Measurements from ENCODE around the gene ANKRD33B. TPM values are rescaled to one million over a fixed set of nuclear protein-coding genes. Genes with fewer than 3 reads are reported as not detected.
A peak's percentile ranks its signal among the peaks of the same experiment; 100 is the strongest.

Gene ANKRD33B
- total and polyA plus RNA-seq, 7 experiments from 2014 or later: 0.20 to 10.1 (median 0.75) TPM; not detected in 1

GRCh38 chr5:10691826-10692785, 128.2 kb downstream of the ANKRD33B start:
- ATAC-seq (no peak), DNase-seq (no peak)
- no peak overlapping the region for H3K4me3 ChIP-seq (ENCODE audit: low read length)
- Mint-ChIP-seq H3K27ac (no peak overlapping the region), H3K4me1 (peaks cover 13 to 24% (median 18%) of the 10 kb centered on the region in 7 donors), H3K9me3 (no peaks in the 10 kb centered on the region), H3K27me3 (no peaks in the 10 kb centered on the region), H3K4me3 (no peak overlapping the region), H3K36me3 (peaks cover 0 to 17% (median 7%) of the 10 kb centered on the region in 5 donors)
- no peak overlapping the region for H3K27ac ChIP-seq (ENCODE audit: low read depth, low read length)
- CTCF ChIA-PET: interaction anchor here (0.6 kb wide), 1 partner anchor 11 kb away, joined by 3 read pairs; no protein-coding TSS in a partner anchor
- intact Hi-C loops (cut with micrococcal nuclease): no loop called here
- POLR2A ChIA-PET: no interaction called here
- no peaks in the 10 kb centered on the region for H3K4me1 ChIP-seq (ENCODE audit: control insufficient read depth in 2 of 2, insufficient read depth in 2 of 2, low read length in 2 of 2)
- H3K36me3 ChIP-seq (ENCODE audit: control insufficient read depth in 2 of 3, insufficient read depth in 3 of 3, low read length in 3 of 3): no peaks in the 10 kb centered on the region
- no peaks in the 10 kb centered on the region for H3K27me3 ChIP-seq (ENCODE audit: control insufficient read depth in 2 of 2, insufficient read depth in 2 of 2, low read length in 2 of 2)
- no peaks in the 10 kb centered on the region for H3K9me3 ChIP-seq (ENCODE audit: control insufficient read depth in 2 of 3, low read length in 3 of 3)

- CTCF ChIA-PET: no interaction called here
- H3K36me3 Mint-ChIP-seq: peaks cover 0 to 18% (median 0%) of the 10 kb centered on the region in 5 donors
- H3K27ac Mint-ChIP-seq: no peak overlapping the region
- no peak overlapping the region for H3K27ac ChIP-seq (ENCODE audit: low read depth, low read length)
- peak; percentile 73 for ATAC-seq
- no peaks in the 10 kb centered on the region for H3K27me3 ChIP-seq (ENCODE audit: control insufficient read depth in 2 of 2, insufficient read depth in 2 of 2, low read length in 2 of 2)
- H3K27me3 Mint-ChIP-seq: no peaks in the 10 kb centered on the region
- DNase-seq: no peak
- no peaks in the 10 kb centered on the region for H3K36me3 ChIP-seq (ENCODE audit: control insufficient read depth in 2 of 3, insufficient read depth in 3 of 3, low read length in 3 of 3)
- intact Hi-C loops (cut with micrococcal nuclease): no loop called here
- H3K4me3 ChIP-seq (ENCODE audit: low read length): no peak overlapping the region
- H3K9me3 ChIP-seq (ENCODE audit: control insufficient read depth in 2 of 3, low read length in 3 of 3): no peaks in the 10 kb centered on the region
- no peaks in the 10 kb centered on the region for H3K9me3 Mint-ChIP-seq
- POLR2A ChIA-PET: no interaction called here
- no peaks in the 10 kb centered on the region for H3K4me1 ChIP-seq (ENCODE audit: control insufficient read depth in 2 of 2, insufficient read depth in 2 of 2, low read length in 2 of 2)
- peaks cover 15 to 49% (median 40%) of the 10 kb centered on the region in 7 donors for H3K4me1 Mint-ChIP-seq
- H3K4me3 Mint-ChIP-seq: no peak overlapping the region
Measured at GRCh38 chr5:10695055-10695649, 131.3 kb downstream of the ANKRD33B start.

DNA sequence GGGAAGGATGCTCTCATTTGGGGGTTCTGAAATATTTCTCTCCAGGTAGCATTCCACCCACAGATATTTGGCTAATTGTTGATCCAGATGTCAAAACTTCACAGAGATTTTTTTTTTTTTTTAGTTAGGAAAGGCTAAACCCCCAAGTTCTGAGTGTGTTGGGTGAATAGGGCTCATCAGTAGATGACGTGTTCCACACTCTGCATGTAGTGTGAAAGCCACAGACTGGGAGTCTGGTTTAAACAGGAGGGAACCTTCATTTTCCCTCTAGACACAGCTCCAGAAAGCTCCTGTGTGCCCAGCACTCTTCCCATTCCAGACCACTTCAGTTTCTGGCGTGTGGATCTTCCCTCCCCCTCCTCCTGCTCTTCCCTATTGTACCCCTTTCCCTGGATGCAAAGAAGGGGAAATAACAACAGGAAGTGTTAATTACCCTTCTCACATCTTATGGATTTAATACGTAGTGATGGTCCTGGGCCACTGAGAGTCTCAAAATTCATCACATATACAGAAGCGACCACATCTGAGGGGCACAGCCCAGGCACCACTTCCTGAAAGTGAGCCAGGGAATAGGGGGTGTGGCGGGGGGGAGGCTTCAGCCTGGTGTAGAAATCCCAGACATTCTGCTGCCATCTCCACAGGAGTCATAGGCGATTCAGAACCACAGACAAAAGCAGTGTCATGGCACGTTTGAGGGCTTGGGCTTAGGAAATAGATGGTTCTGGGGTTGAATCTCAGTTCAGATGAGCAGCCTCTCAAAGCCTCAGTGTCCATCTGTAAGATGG, 132.1 kb downstream of the ANKRD33B start:
- peaks cover 14 to 51% (median 42%) of the 10 kb centered on the region in 7 donors for H3K4me1 Mint-ChIP-seq
- no peaks in the 10 kb centered on the region for H3K27me3 ChIP-seq (ENCODE audit: control insufficient read depth in 2 of 2, insufficient read depth in 2 of 2, low read length in 2 of 2)
- H3K4me3 ChIP-seq (ENCODE audit: low read length): no peak overlapping the region
- peak overlapping the region in 1 of 10 donors; percentile 9 for H3K4me3 Mint-ChIP-seq
- no peaks in the 10 kb centered on the region for H3K27me3 Mint-ChIP-seq
- no peaks in the 10 kb centered on the region for H3K9me3 ChIP-seq (ENCODE audit: control insufficient read depth in 2 of 3, low read length in 3 of 3)
- no peak for DNase-seq
- no peak overlapping the region for H3K27ac ChIP-seq (ENCODE audit: low read depth, low read length)
- H3K36me3 Mint-ChIP-seq: peaks cover 0 to 21% (median 0%) of the 10 kb centered on the region in 5 donors
- H3K9me3 Mint-ChIP-seq: no peaks in the 10 kb centered on the region
- peak overlapping the region in 4 of 9 donors; percentile 28 to 53 (median 40) for H3K27ac Mint-ChIP-seq
- CTCF ChIA-PET: no interaction called here
- POLR2A ChIA-PET: no interaction called here
- intact Hi-C loops (cut with micrococcal nuclease): no loop called here
- H3K36me3 ChIP-seq (ENCODE audit: control insufficient read depth in 2 of 3, insufficient read depth in 3 of 3, low read length in 3 of 3): no peaks in the 10 kb centered on the region
- no peaks in the 10 kb centered on the region for H3K4me1 ChIP-seq (ENCODE audit: control insufficient read depth in 2 of 2, insufficient read depth in 2 of 2, low read length in 2 of 2)
- no peak for ATAC-seq

DNA sequence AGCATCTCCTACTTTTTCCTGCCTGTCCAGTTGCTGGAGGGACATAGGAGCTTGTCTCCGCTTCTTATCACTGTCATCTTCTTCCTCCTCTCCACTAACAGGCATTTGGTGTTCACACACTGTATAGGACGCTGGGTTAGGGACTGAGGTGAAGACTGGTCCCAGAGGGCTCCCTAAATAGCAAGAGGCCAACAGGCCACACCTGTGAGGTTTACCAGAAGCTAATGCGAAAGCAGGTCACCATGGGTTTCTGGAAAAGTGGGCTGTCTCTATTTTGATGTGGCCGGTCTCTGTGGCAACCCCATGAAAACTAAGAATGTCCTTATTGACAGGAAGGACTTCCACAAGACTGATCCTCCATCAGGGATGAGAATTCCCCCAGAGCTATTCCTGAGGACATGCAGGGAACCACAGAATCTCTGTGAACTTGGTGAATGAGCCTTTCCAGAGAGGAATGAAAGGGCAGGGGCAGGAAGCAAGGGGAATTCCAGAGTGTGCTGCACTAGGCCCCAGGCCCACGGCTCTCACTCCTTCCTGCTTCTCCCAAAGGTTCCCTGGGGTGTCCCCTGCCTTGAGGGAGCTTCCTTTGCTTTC, 135.5 kb downstream of the ANKRD33B start:
- peaks cover 0 to 18% (median 0%) of the 10 kb centered on the region in 5 donors for H3K36me3 Mint-ChIP-seq
- no peaks in the 10 kb centered on the region for H3K27me3 Mint-ChIP-seq
- peaks cover 27 to 51% (median 44%) of the 10 kb centered on the region in 7 donors for H3K4me1 Mint-ChIP-seq
- H3K27ac ChIP-seq (ENCODE audit: low read depth, low read length): no peak overlapping the region
- no peak overlapping the region for H3K4me3 Mint-ChIP-seq
- ATAC-seq (no peak), DNase-seq (no peak)
- H3K4me3 ChIP-seq (ENCODE audit: low read length): no peak overlapping the region
- intact Hi-C loops (cut with micrococcal nuclease): no loop called here
- H3K4me1 ChIP-seq (ENCODE audit: control insufficient read depth in 2 of 2, insufficient read depth in 2 of 2, low read length in 2 of 2): peaks cover 0 to 3% of the 10 kb centered on the region in 2 donors
- ChIA-PET POLR2A (no interaction called here), CTCF (no interaction called here)
- H3K27ac Mint-ChIP-seq: no peak overlapping the region
- no peaks in the 10 kb centered on the region for H3K9me3 ChIP-seq (ENCODE audit: control insufficient read depth in 2 of 3, low read length in 3 of 3)
- no peaks in the 10 kb centered on the region for H3K36me3 ChIP-seq (ENCODE audit: control insufficient read depth in 2 of 3, insufficient read depth in 3 of 3, low read length in 3 of 3)
- H3K27me3 ChIP-seq (ENCODE audit: control insufficient read depth in 2 of 2, insufficient read depth in 2 of 2, low read length in 2 of 2): no peaks in the 10 kb centered on the region
- no peaks in the 10 kb centered on the region for H3K9me3 Mint-ChIP-seq

- peaks cover 0 to 18% (median 0%) of the 10 kb centered on the region in 5 donors for H3K36me3 Mint-ChIP-seq
- peak overlapping the region in 1 of 9 donors; percentile 12 for H3K27ac Mint-ChIP-seq
- no peaks in the 10 kb centered on the region for H3K27me3 ChIP-seq (ENCODE audit: control insufficient read depth in 2 of 2, insufficient read depth in 2 of 2, low read length in 2 of 2)
- no peak overlapping the region for H3K4me3 ChIP-seq (ENCODE audit: low read length)
- ATAC-seq: no peak
- intact Hi-C loops (cut with micrococcal nuclease): loop anchor here in 1 of 2 donors (5.0 kb wide), 1 partner anchor 62 kb away; the partner anchor contains the start of gene DAP
- no peaks in the 10 kb centered on the region for H3K9me3 ChIP-seq (ENCODE audit: control insufficient read depth in 2 of 3, low read length in 3 of 3)
- ChIA-PET CTCF (no interaction called here), POLR2A (no interaction called here)
- peaks cover 33 to 56% (median 50%) of the 10 kb centered on the region in 7 donors for H3K4me1 Mint-ChIP-seq
- H3K9me3 Mint-ChIP-seq: no peaks in the 10 kb centered on the region
- H3K27me3 Mint-ChIP-seq: no peaks in the 10 kb centered on the region
- no peaks in the 10 kb centered on the region for H3K36me3 ChIP-seq (ENCODE audit: control insufficient read depth in 2 of 3, insufficient read depth in 3 of 3, low read length in 3 of 3)
- peaks cover 3 to 9% of the 10 kb centered on the region in 2 donors for H3K4me1 ChIP-seq (ENCODE audit: control insufficient read depth in 2 of 2, insufficient read depth in 2 of 2, low read length in 2 of 2)
- no peak overlapping the region for H3K27ac ChIP-seq (ENCODE audit: low read depth, low read length)
- DNase-seq: no peak
- H3K4me3 Mint-ChIP-seq: no peak overlapping the region
Measured at GRCh38 chr5:10699987-10700386, 136.1 kb downstream of the ANKRD33B start.

- H3K4me1 Mint-ChIP-seq: peaks cover 38 to 57% (median 53%) of the 10 kb centered on the region in 7 donors
- CTCF ChIA-PET: interaction anchor here (1.2 kb wide), 1 partner anchor 44 kb away, joined by 3 read pairs; no protein-coding TSS in a partner anchor
Measured at GRCh38 chr5:10700516-10700915, 136.6 kb downstream of the ANKRD33B start.

More at GRCh38 chr5:10700516-10700915, 136.6 kb downstream of the ANKRD33B start:
- DNase-seq: no peak
- ATAC-seq: no peak
- no peak overlapping the region for H3K4me3 ChIP-seq (ENCODE audit: low read length)
- H3K27me3 Mint-ChIP-seq: no peaks in the 10 kb centered on the region
- intact Hi-C loops (cut with micrococcal nuclease): loop anchor here in 1 of 2 donors (5.0 kb wide), 1 partner anchor 62 kb away; the partner anchor contains the start of gene DAP
- no peaks in the 10 kb centered on the region for H3K9me3 Mint-ChIP-seq
- no peak overlapping the region for H3K27ac Mint-ChIP-seq
- no peak overlapping the region for H3K27ac ChIP-seq (ENCODE audit: low read depth, low read length)
- no peak overlapping the region for H3K4me3 Mint-ChIP-seq
- POLR2A ChIA-PET: no interaction called here
- H3K4me1 ChIP-seq (ENCODE audit: control insufficient read depth in 2 of 2, insufficient read depth in 2 of 2, low read length in 2 of 2): peaks cover 7 to 14% of the 10 kb centered on the region in 2 donors
- H3K36me3 ChIP-seq (ENCODE audit: control insufficient read depth in 2 of 3, insufficient read depth in 3 of 3, low read length in 3 of 3): no peaks in the 10 kb centered on the region
- no peaks in the 10 kb centered on the region for H3K9me3 ChIP-seq (ENCODE audit: control insufficient read depth in 2 of 3, low read length in 3 of 3)
- peaks cover 0 to 18% (median 0%) of the 10 kb centered on the region in 5 donors for H3K36me3 Mint-ChIP-seq
- H3K27me3 ChIP-seq (ENCODE audit: control insufficient read depth in 2 of 2, insufficient read depth in 2 of 2, low read length in 2 of 2): no peaks in the 10 kb centered on the region

Measured in naive thymus-derived CD4-positive, alpha-beta T cell (primary cell).